Hepatocyte (in vitro differentiated cells): Measurements from ENCODE around the gene GASK1B.

Experiments used
- EZH2 ChIP-seq: fragments of 200-600 bp; sonication (generic); IDR thresholded peaks from 2 replicates; pipeline ENCODE4 v1.6.1; 2016; ENCODE audit warnings: antibody characterized with exemption, mild to moderate bottlenecking, borderline replicate concordance
- TF ChIP-seq, protein P1 (sequence below): fragments of 200-600 bp; sonication (generic); IDR thresholded peaks from 2 replicates; pipeline ENCODE4 v1.5.1; 2016; ENCODE audit warnings: antibody characterized with exemption, mild to moderate bottlenecking; ENCODE audit not compliant: poor library complexity

DNA sequence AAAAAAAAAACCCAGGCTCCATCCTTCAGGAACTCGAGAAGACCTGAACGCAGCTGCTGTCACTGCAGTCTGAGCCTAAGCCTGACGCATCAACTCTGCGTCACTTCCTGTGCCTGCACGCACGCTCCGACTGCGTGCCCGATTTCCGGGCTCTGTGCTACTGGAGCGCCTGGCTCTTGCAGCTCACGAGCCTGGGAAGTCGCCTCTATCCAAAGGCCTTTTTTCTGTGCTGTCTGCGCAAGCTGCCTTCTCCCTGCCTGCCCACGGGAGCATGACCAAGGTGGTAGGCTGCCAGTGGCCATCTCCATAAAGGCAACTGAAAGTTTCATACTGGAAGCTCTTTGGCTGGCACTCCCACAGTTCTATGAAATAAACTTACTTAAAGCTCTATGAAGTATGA, 9.9 kb upstream of the GASK1B start:
- TF ChIP-seq, protein P1, sequence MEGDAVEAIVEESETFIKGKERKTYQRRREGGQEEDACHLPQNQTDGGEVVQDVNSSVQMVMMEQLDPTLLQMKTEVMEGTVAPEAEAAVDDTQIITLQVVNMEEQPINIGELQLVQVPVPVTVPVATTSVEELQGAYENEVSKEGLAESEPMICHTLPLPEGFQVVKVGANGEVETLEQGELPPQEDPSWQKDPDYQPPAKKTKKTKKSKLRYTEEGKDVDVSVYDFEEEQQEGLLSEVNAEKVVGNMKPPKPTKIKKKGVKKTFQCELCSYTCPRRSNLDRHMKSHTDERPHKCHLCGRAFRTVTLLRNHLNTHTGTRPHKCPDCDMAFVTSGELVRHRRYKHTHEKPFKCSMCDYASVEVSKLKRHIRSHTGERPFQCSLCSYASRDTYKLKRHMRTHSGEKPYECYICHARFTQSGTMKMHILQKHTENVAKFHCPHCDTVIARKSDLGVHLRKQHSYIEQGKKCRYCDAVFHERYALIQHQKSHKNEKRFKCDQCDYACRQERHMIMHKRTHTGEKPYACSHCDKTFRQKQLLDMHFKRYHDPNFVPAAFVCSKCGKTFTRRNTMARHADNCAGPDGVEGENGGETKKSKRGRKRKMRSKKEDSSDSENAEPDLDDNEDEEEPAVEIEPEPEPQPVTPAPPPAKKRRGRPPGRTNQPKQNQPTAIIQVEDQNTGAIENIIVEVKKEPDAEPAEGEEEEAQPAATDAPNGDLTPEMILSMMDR, result no peak
- TF ChIP-seq EZH2, result no peak
